Measurements from ENCODE around the gene BCL3.

Gene BCL3

DNA sequence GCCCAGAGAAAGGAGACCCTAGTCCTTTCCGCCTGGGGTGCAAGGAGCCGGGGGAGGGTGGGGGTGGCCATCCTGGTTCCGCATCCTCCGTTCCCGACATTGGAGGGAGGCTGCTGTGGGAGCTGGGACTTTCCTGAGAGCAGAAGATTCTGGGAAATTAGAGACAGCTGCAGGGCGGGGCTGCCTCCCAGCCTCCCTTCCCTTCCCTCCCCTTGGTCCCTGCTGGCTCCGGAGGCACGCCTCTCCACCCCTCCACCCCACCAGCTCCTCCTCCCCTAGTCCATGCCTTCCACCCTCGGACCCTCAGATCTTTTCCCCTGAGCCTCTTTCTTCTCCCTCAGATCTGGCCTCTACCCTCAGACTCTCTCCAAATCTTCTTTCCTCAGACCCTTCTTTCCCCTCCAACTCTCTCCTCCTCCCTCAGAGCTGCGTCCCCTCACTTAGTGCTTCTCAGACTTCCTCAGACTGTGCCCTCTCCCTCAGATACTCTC, 3.1 kb upstream of the BCL3 start:
- TF ChIP-seq, protein P1, sequence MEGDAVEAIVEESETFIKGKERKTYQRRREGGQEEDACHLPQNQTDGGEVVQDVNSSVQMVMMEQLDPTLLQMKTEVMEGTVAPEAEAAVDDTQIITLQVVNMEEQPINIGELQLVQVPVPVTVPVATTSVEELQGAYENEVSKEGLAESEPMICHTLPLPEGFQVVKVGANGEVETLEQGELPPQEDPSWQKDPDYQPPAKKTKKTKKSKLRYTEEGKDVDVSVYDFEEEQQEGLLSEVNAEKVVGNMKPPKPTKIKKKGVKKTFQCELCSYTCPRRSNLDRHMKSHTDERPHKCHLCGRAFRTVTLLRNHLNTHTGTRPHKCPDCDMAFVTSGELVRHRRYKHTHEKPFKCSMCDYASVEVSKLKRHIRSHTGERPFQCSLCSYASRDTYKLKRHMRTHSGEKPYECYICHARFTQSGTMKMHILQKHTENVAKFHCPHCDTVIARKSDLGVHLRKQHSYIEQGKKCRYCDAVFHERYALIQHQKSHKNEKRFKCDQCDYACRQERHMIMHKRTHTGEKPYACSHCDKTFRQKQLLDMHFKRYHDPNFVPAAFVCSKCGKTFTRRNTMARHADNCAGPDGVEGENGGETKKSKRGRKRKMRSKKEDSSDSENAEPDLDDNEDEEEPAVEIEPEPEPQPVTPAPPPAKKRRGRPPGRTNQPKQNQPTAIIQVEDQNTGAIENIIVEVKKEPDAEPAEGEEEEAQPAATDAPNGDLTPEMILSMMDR (IDR thresholded peaks at IDR 0.05; ENCODE audit: low read depth, low read length), result no peak
- DNase-seq (ENCODE audit: extremely low read depth, low read depth), result peak; percentile 74

GRCh38 chr19:44745887-44746600, 2.5 kb upstream of the BCL3 start:
- TF ChIP-seq, protein P1 (IDR thresholded peaks at IDR 0.05; ENCODE audit: low read depth, low read length), result no peak
- no peak for DNase-seq (ENCODE audit: extremely low read depth, low read depth)

DNA sequence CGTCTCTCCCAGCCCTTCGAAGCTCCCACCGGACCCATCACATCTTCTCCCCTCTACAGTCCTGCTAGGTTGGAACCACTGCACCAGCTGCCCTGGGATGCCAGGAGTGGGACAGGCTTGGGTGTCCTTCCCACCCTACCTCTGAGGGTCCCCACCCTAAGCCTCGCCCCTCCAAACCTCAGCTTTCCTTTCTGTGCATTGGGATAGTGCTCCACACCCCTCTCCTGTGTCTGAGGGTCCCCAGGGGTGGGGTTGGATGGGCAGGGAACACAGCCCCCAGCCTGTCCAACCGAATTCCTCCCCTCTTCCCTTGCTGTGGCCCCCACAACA, 1.9 kb upstream of the BCL3 start:
- no peak for DNase-seq (ENCODE audit: extremely low read depth, low read depth)
- TF ChIP-seq, protein P1 (IDR thresholded peaks at IDR 0.05; ENCODE audit: low read depth, low read length), result no peak

- TF ChIP-seq, protein P1 (IDR thresholded peaks at IDR 0.05; ENCODE audit: low read depth, low read length), result no peak
- peak; percentile 94 for DNase-seq (ENCODE audit: extremely low read depth, low read depth)
Observed at GRCh38 chr19:44746946-44747738, 1.4 kb upstream of the BCL3 start.

DNA sequence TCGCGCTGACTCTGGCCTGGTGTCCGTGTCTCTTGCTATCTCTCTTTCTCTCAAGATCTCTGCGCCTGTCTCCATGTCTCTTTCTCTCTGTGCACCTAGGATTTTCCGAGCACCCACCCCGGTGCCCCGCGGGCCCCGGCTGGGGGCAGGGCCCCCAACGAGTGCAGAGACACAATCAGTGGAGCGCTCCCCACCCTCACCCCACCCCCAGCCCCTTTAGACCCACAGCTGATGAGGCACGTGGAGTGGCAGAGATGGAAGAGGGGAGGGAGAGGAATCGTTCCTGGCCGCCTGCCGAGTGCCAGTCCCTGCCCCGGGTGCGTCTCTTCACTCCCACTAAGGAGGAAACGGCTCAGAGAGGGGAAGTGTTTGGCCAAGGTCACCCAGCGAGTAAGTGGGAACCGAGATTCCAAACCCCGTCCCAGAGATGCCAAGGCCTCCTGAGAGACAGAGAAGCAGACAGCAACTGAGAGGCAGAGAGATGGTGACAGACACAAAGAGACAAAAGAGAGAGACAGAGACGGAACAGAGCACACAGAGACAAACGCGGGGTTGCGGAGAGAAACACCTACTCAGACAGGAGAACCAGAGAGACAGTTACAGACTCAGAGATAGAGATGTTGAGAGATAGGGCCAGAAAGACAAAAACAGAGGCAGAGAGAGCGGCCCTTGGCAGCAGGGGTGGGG, 626 bp upstream of the BCL3 start:
- DNase-seq (ENCODE audit: extremely low read depth, low read depth), result no peak
- TF ChIP-seq, protein P1 (IDR thresholded peaks at IDR 0.05; ENCODE audit: low read depth, low read length), result no peak

DNA sequence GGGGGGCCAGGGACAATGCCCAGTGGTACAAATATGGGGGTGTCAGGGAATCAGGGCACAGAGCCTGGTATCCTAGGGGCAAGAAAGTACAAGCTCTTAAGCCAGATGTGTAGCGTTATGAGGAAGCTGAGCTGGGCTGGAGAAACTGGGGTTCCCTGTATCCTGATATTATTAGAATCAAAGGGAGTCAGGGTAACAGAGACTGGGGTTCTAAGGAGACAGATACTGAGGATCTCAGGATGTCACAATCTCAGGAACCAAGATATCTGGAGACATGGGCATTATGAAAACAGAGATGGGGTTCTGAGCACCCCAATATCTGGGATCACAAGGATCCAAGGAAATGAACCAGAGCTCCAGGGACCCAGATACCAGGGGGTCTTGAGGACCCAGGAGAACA, 784 bp downstream of the BCL3 start:
- TF ChIP-seq, protein P1 (IDR thresholded peaks at IDR 0.05; ENCODE audit: low read depth, low read length), result no peak
- no peak for DNase-seq (ENCODE audit: extremely low read depth, low read depth)

- TF ChIP-seq, protein P1 (IDR thresholded peaks at IDR 0.05; ENCODE audit: low read depth, low read length), result no peak
- DNase-seq (ENCODE audit: extremely low read depth, low read depth), result no peak
Observed at GRCh38 chr19:44749994-44750393, 1.5 kb downstream of the BCL3 start.
